PFSK-1 (cell line): ENCODE data around the gene KBTBD2.

Experiments
- FOXP2 ChIP-seq: optimal IDR thresholded peaks from 2 replicates; pipeline ENCODE3; 2011; ENCODE audit warnings: borderline replicate concordance, control low read depth, inconsistent platforms; ENCODE audit not compliant: insufficient read depth; ENCODE audit errors: extremely low read length, extremely low read depth
- POLR2AphosphoS5 ChIP-seq: IDR thresholded peaks from 2 replicates; pipeline ENCODE4 v1.6.1; 2012; ENCODE audit warnings: low read depth, mild to moderate bottlenecking, control low read depth, low read length, moderate library complexity
- REST ChIP-seq, 2 experiments: IDR thresholded peaks; 2 replicates each; pipeline versions ENCODE4 v1.6.1 to v1.8.0; 2011 to 2012; ENCODE audit warnings: low read depth in 2 of 2, low read length in 2 of 2, control low read depth in 1 of 2, inconsistent platforms in 1 of 2, mild to moderate bottlenecking in 1 of 2, moderate library complexity in 1 of 2; ENCODE audit not compliant: insufficient read depth in 1 of 2
- SIN3A ChIP-seq: IDR thresholded peaks from 2 replicates; pipeline ENCODE4 v1.6.1; 2012; ENCODE audit warnings: mild to moderate bottlenecking, low read length, moderate library complexity, borderline replicate concordance; ENCODE audit not compliant: insufficient read depth
- TAF1 ChIP-seq: IDR thresholded peaks from 2 replicates; pipeline ENCODE4 v1.6.1; 2012; ENCODE audit warnings: low read length, control low read depth, borderline replicate concordance; ENCODE audit not compliant: insufficient read depth

Gene KBTBD2

GRCh38 chr7:32893207-32893524 lies 1.6 kb upstream of the KBTBD2 start:
- TF ChIP-seq POLR2AphosphoS5: no peak
- no peak for TF ChIP-seq REST (IDR thresholded peaks at IDR 0.05; ENCODE audit: insufficient read depth in 1 of 2, low read depth in 2 of 2, low read length in 2 of 2)
- TF ChIP-seq SIN3A: no peak
- no peak for TF ChIP-seq TAF1
- no peak for TF ChIP-seq FOXP2

- TF ChIP-seq POLR2AphosphoS5 (no peak), TAF1 (no peak), REST (IDR thresholded peaks at IDR 0.05; ENCODE audit: insufficient read depth in 1 of 2, low read depth in 2 of 2, low read length in 2 of 2) (no peak), SIN3A (no peak)
These were observed 1.1 kb upstream of the KBTBD2 start for GRCh38 chr7:32892521-32893206.

- TF ChIP-seq REST (IDR thresholded peaks at IDR 0.05; ENCODE audit: insufficient read depth in 1 of 2, low read depth in 2 of 2, low read length in 2 of 2): no peak
- peak; percentile 47 for TF ChIP-seq FOXP2
- peak; percentile 15; the same call in 1 of the 2 replicates for TF ChIP-seq TAF1
- TF ChIP-seq SIN3A: no peak
- TF ChIP-seq POLR2AphosphoS5: peak; percentile 63; the same call in 1 of the 2 replicates
These were observed 400 bp upstream of the KBTBD2 start for GRCh38 chr7:32891800-32892520.

GRCh38 chr7:32890793-32891042 lies 842 bp downstream of the KBTBD2 start:
- TF ChIP-seq TAF1: no peak
- TF ChIP-seq SIN3A: no peak
- TF ChIP-seq POLR2AphosphoS5: no peak
- TF ChIP-seq REST (IDR thresholded peaks at IDR 0.05; ENCODE audit: insufficient read depth in 1 of 2, low read depth in 2 of 2, low read length in 2 of 2): no peak
- no peak for TF ChIP-seq FOXP2
